GM18861 (cell line): ENCODE data around the gene PDE7B.

Experiments
- ATAC-seq: cut with Tn5 transposase; IDR thresholded peaks from one replicate; pipeline ENCODE4 v1.9.1; 2021; ENCODE audit not compliant: unreplicated experiment

The PDE7B gene

DNA sequence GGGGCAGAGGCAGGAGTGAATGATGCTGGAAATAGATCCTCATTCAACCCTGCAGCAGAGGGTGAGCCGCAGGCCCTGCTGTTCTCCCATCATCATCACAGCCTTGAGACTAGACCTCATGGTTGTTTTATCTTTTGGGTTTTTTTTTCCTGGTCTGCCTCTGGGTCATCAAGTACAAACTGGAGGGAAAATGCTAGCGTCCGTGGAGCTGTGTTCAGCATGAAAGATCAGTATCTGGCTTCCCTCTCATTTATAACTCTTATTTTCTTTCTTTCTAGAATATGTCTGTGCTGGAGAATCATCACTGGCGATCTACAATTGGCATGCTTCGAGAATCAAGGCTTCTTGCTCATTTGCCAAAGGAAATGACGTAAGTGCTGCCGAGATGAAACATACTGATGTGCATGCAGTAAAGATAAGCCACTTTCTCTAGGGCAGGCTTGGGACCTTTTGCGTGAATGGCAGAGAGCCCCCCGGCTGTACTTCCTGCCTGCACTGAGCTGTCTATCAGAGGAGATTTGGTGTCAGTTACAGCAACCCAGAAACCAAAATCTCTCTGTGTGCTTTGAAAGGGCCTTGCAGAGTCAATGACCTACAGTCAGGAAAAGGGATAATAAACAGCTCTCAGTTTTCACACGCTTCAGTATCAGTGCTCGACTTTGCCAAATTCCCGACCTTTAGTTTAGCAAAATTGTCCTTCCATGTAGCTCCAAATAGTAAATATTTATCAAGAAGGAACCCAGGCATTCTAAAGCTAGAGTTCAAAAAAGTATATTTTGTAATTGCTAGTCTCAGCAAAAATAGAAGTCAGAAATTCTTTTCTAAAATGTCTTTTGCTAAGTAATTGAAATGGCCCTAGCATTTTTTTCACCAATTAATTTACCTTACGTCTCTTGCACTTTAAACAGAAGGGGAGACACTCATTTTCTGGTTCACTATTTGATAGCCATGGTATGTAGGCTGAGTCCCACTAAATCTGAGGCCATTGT, 322.3 kb downstream of the PDE7B start:
- no peak for ATAC-seq

DNA sequence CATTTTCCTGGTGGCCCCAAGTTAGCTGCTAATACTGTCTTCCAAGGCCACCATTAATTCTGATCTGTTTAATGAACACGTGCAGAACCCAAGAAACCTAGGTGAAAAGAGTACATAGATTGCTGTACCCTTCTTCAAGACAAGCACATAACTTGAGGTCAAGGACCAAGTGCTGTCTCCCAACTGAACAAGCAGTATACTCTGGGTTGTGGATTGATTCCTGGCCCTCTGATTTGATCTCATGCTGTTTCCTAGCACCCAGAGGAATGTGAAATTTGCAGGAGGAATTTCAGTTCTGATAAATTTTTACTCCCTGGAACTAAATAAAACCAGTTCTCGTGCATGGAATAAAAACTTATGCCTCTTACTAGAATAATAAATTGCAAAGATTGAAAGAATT, 323.0 kb downstream of the PDE7B start:
- ATAC-seq = no peak

DNA sequence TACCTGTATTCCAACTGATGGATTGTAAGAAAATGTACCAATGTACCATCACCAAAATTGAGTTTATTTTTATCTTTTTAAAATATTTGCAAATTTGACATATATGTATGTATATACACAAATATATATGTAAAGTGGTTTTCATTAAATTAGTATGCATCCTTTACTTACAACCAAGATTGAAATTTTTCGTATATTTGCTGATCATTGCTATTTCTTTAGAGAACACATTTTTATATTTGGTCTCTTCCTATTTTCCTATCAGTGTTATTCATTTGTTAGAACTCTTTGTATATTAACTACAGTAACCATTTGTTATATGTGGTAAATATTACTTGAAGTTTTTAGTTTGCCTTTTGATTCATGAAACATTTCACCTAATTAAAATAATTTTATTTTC, 324.4 kb downstream of the PDE7B start:
- ATAC-seq = no peak

DNA sequence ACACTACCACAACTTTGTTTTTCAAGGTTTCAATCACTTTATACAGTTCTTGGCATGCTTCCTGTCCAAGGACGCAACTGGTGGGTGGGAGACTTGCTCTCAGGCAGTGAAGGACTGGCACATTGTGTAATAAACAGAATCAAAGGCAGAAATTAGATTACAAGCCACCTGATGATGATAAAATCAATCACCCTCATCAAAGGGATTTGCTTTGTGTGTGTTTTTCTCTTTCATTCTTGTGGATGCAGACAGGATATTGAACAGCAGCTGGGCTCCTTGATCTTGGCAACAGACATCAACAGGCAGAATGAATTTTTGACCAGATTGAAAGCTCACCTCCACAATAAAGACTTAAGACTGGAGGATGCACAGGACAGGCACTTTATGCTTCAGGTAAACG, 327.2 kb downstream of the PDE7B start:
- no peak for ATAC-seq

DNA sequence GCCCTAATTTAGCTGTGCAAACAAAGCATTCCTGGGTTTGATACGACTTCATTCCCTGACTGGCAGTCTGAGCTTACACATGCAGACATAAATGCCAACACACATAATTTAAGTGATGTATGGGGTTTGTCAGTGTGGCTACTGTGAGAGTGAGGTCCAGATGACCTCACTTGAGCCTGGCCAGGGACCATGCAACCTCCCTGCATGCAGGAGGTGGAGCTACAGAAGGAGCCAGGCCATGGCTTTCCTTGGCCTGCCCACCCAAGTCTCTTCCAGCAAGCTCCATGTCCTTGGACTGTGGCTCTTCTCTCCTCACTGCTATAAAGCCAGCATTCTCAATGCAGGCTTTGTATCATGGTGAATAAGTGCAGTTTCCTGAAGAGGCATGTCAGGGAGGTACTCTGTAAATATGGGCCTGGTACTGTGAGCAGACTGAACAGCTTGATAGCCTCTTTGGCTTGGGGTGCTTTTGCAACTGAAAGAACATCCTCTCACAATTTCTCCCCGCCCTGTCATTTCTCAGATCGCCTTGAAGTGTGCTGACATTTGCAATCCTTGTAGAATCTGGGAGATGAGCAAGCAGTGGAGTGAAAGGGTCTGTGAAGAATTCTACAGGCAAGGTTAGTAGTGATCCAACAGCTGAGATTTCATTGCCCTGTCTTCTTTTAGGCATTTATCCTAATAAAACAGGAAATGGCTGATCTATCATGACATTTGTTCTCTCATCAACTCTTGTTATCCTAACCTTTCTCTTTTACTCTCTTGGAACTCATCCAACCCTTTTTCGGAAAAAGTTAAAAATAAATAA, 329.4 kb downstream of the PDE7B start:
- ATAC-seq = no peak

DNA sequence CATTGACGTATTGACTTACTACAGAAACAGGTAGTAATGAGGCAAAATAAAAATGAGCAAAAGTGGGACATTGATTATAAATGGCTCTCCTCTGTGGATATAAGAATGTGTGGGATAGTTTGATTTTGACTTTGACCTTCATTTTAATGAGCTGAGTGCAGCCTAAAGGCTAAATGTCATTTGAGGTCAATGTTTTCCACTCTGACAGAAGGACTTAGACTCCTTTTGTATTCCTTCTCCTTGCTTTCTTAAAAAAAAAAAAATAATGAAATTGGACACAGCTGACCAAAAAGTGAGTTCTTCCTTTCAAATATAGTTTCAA, 330.0 kb downstream of the PDE7B start:
- ATAC-seq = no peak

DNA sequence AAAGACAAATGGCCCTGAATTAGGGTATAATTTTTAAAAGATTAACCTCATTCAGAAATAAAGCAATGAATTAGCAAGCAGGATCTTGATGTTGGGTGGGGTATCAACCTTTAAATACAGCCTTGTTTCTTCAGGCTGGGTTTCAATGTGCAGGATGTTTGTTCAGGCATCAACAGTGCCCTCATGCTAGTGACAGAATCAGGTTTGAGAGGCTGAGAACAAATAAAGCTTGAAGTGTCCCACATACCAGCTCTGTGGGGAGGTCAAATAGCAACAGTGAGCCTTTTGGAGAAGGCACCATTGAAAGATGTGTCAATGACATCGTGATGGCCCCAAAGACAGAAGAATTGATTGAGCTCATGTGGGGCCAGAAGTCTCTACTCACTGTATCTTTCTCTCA, 330.4 kb downstream of the PDE7B start:
- ATAC-seq = no peak

DNA sequence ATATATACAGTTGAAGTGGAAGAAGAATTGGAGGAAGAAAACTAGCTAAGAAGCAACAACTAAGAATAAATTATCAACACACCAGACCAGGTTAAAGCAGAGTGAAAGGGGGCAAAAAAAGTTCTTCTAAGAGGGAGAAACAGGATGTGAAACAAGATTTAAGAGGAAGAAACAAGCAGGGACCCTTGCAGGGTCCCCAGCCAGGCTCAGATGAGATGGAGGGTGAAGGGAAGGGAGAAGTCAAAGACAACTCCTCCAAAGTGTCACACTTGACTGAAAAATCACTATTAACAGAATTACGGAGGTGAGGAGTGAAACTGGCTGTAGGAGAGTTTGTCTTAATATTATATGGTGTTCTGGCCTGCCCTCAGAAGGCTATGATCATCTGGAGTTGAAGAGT, 333.2 kb downstream of the PDE7B start:
- ATAC-seq = no peak

DNA sequence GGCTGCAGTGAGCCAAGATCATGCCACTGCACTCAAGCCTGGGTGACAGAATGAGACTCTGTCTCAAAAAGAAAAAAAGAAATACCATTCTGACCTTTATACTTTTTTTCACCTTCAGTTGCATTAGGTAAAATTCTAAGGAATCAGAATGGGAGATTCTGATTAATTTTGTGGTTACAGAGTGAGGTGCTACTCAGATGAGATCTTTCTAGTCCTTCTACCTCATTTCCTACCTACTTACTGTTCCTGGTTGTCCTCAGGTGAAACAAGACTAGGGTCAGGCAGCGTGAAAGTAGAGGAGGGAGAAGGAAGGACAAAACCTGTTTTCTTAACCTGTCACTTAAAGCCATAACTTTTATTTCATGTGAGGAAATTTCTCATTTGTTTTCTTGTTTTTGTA, 334.9 kb downstream of the PDE7B start:
- no peak for ATAC-seq

DNA sequence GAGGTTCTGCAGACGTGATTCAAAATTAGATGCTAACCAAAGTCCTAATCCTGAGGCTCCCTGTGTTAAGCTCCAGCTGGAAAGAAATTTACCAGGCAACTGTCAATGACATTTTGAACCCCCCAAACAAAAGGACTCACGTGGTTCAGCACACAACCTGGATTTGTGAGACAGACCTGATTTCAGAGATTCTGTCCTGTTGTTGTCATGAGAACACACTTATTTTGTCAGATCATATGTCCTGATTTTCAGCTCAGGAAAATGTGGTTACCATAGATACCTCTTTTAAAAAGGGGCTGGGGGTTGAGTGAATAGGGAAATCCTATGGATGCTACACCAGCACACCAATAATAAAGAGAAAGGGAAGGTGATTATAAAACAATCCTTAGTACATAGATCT, 337.0 kb downstream of the PDE7B start:
- ATAC-seq = no peak

DNA sequence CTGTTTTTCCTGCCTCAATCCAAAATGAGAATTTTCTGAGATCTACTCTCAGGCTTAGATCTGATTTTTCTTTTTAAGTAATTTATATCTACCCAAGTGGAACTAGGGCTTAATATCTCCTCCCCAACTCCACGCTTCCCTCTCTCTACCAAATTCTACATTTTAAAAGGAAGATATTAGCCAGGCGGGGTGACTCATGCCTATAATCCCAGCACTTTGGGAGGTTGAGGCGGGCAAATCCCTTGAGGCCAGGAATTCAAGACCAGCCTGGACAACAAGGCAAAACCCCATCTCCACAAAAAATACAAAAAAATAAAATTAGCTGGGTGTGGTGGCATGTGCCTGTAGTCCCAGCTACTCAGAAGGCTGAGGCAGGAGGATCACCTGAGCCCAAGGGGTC, 337.6 kb downstream of the PDE7B start:
- no peak for ATAC-seq

DNA sequence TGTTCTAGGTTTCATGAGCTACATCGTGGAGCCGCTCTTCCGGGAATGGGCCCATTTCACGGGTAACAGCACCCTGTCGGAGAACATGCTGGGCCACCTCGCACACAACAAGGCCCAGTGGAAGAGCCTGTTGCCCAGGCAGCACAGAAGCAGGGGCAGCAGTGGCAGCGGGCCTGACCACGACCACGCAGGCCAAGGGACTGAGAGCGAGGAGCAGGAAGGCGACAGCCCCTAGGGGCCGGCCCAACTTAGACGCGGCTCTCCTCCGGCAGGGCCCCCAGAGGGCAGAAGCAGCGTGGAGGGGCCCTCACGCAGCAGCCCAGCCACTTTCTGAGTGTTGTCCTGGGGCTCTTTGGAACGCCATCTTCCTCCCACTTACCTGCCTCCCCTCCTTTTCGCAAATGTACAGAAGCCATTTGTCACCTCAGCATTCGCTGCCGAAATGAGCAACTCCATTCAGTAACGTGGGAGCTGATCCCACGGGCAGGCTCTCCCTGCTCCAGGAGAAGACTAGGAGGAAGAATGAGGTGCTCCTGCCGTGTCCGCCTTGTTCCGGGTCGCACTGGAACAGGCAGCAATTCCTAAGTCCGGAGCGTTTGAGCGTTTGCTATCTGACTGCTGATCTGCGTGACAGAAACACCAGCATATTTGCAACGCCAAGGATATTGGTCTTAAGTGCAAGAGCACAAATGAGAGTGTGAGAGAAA, 340.3 kb downstream of the PDE7B start:
- no peak for ATAC-seq

DNA sequence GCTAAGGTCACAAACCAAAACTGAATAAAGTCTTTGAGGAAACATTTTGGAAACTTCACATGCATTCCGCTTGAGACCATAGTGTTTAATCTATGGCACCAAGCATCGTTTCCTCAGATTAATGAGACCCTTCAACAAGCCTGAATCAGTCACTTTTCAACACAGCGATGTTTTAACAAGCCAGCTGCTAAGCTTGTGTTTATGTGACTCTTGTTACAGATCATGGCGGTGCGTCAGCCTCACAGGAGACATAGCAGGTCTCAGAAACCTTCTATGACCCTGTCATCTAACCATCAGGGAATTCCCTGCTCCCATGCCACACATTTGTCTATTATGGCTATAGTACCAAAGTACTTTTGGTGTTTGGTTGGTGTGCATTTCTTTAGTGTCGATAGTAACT, 341.4 kb downstream of the PDE7B start:
- no peak for ATAC-seq

DNA sequence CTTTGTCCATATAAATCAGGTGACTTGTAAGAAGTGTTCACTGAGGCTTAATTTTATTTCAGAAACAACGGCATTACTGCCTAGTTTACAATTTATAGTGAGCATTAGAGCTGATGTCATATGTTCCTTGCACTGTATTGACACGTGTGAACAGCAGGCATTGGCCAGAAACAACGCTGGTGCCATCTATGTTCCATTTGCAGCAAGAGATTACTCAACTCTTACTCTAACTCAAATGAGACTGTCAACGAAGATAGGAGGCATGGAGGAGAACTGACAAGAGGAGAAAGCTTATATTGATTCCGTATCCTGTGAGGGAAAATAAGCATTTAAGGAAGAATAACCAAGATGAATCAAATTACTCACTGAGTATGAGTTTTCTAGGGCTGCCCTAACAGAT, 350.2 kb downstream of the PDE7B start:
- no peak for ATAC-seq

DNA sequence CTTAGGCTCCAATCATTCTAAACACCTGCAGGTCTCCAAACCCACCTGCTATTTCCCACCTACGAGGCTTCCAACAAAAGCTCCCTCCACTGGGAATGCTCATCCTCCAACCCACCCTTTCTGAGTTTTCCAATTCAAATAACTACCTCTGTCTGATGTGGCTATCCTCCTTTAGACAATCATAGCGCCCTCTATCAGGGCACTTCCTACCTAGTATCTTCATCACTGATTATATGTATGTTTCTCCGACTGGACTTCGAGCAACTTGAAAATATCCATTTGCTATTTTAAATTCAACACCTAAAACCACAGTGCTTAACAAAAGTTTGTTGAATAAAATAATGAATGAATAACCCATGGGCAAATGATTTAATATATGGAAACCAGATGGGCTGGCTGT, 357.3 kb downstream of the PDE7B start:
- ATAC-seq = no peak

DNA sequence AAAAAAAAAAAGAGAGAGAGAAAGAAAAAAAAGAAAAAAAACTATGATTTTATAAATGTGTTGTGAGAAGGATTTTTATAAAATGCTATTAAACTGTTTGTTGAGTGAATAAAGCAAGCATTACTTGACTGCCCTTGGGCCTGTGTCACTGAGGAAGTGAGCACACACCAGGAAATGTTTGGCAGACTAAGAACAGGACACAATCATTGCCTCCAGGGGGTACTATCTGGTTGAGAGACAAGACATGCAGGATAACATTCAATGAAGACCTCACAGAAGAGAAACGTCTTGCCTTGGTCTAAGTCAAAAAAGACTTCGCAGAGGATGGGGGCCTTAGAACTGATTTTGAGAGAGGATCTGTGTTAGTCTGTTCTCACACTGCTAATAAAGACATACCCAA, 358.0 kb downstream of the PDE7B start:
- ATAC-seq = no peak

DNA sequence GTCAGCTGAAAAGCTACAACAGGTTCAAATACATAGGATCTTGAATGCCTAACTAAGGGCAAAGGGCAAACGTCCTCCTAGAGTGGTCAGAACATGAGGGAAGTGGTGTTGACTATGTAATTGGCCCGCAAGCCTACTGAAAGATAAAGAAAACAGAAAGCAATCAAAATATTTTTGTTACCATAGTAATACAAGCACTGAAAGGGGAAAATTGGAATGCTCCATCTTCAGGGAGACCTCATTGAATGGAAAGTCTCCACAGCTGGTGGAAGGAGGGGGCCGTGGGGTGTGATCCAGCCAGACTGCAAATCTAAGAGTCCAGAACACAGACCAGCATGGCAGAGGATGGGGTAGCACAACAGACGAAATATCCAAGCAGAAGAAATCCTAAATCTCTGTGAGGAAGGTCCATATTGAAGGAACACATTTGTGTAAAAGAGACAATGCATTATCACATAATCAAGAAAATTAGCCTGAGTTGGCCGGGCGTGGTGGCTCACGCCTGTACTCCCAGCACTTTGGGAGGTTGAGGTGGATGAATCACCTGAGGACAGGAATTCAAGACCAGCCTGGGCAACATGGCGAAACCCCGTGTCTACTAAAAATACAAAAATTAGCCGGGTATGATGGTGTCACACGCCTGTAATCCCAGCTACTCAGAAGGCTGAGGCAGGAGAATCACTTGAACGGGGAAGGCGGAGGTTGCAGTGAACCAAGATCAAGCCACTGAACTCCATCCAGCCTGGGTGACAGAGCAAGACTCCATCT, 359.1 kb downstream of the PDE7B start:
- ATAC-seq = no peak

DNA sequence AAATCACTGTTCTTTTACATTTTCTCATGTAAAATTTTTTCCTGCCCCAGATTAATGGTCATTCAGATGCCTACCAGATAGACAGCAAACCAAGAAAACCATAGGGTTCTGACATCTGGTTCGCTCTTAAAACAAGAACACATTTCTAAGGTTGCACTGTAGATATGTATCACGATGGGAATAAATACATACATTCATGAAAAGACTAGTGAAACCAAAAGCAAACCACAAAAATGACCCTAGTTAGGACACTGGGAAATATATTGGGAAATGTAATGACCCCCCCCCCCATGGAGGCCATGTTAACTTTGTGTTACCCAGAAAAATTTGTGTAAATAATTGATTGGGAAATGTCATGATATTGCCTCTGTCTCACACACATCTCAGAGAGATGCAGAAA, 361.1 kb downstream of the PDE7B start:
- ATAC-seq = no peak

DNA sequence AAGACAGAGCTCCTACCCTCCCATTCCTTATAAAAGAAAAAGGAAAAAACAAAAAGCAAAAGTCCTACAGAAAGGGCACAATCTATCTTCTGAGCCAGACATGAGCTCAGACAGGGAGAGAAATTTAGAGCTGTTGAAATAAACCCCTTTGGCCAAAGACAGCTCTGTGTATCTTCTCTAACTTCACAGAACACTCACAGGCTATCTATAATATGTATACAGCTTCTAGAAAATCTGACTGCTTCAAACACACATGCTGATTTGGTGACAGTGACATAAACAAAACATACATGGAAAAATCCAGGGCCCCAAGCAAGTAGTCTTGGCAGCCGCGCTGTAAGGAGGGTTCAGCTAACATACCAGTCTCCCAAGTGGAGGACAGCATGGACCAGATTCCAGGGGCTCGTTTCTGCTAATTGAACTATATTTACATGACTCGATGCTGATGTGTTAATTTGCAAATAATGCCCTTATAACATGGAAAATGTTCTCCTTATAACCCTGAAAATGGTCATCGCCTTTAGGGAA, 361.6 kb downstream of the PDE7B start:
- ATAC-seq = no peak

DNA sequence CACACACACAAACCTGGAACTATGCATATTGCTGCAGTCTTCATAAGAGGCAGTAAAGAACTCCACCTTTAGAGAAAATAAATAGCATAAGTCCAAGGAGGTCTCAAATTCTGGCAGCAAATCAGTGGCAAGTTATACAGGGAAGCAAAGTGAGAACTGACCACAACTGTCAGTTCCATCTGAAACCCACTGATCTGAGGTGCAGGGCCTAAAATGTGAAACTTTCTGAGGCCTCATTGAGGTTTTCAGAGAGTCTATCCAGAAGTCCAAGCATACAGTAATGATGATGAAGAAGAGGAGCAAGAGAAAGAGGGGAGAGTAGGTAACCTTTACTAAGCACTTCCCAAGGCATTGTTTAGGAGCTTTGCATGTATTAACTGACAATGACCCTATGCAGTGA, 362.4 kb downstream of the PDE7B start:
- ATAC-seq = no peak
